SK-N-SH treated with all-trans-retinoic acid at 6 μM for 48 hours (cell line): ENCODE results near the gene MEGF9.

Experiments used
- ATAC-seq: fragments of 200-7000 bp; cut with Tn5 transposase; 3 replicates; pipeline ENCODE4 v1.9.1; 2020; ENCODE audit warnings: mild to moderate bottlenecking, moderate library complexity
- ARNTL ChIP-seq: fragments of 450-650 bp; formaldehyde crosslinking; IDR thresholded peaks from 2 replicates; pipeline ENCODE4 v1.5.0; 2020; ENCODE audit warnings: low read depth, mild to moderate bottlenecking, moderate library complexity, borderline replicate concordance
- BACH2 ChIP-seq: fragments of 250-450 bp; sonication (Bioruptor Pico); IDR thresholded peaks from 2 replicates; pipeline ENCODE4 v1.9.0; 2021; ENCODE audit warnings: mild to moderate bottlenecking, borderline replicate concordance
- CSDC2 ChIP-seq: fragments of 250-450 bp; sonication (Bioruptor Pico); IDR thresholded peaks from 2 replicates; pipeline ENCODE4 v1.5.0; 2020; ENCODE audit warnings: mild to moderate bottlenecking, moderate library complexity
- CSRNP3 ChIP-seq: fragments of 250-450 bp; sonication (Bioruptor Pico); IDR thresholded peaks from 2 replicates; pipeline ENCODE4 v1.5.1; 2021; ENCODE audit warnings: mild to moderate bottlenecking, moderate library complexity
- ESRRG ChIP-seq: fragments of 250-450 bp; sonication (Bioruptor Pico); IDR thresholded peaks from 2 replicates; pipeline ENCODE4 v1.6.1; 2021; ENCODE audit warnings: mild to moderate bottlenecking
- GLIS3 ChIP-seq: fragments of 250-450 bp; sonication (Bioruptor Pico); IDR thresholded peaks from 2 replicates; pipeline ENCODE4 v1.5.0; 2020; ENCODE audit warnings: mild to moderate bottlenecking, moderate library complexity
- OSR1 ChIP-seq: fragments of 250-450 bp; sonication (Bioruptor Pico); IDR thresholded peaks from 2 replicates; pipeline ENCODE4 v1.8.0; 2022; ENCODE audit warnings: moderate library complexity, mild to moderate bottlenecking, inconsistent platforms
- POU6F1 ChIP-seq: fragments of 250-450 bp; sonication (Bioruptor Pico); IDR thresholded peaks from 2 replicates; pipeline ENCODE4 v1.8.0; 2021; ENCODE audit warnings: low read depth, mild to moderate bottlenecking, moderate library complexity, borderline replicate concordance
- PPARA ChIP-seq: fragments of 250-450 bp; sonication (Bioruptor Pico); IDR thresholded peaks from 2 replicates; pipeline ENCODE4 v1.5.0; 2020; ENCODE audit warnings: mild to moderate bottlenecking, borderline replicate concordance
- RARB ChIP-seq: fragments of 250-450 bp; sonication (Bioruptor Pico); IDR thresholded peaks from 2 replicates; pipeline ENCODE4 v1.8.0; 2021; ENCODE audit warnings: mild to moderate bottlenecking, moderate library complexity
- SNAI2 ChIP-seq: fragments of 250-450 bp; sonication (Bioruptor Pico); IDR thresholded peaks from 2 replicates; pipeline ENCODE4 v1.5.0; 2020; ENCODE audit warnings: mild to moderate bottlenecking, moderate library complexity
- TCF4 ChIP-seq: fragments of 250-450 bp; sonication (Bioruptor Pico); IDR thresholded peaks from 2 replicates; pipeline ENCODE4 v1.8.0; 2021; ENCODE audit warnings: mild to moderate bottlenecking, moderate library complexity, borderline replicate concordance
- TOX ChIP-seq: fragments of 250-450 bp; sonication (Bioruptor Pico); IDR thresholded peaks from 2 replicates; pipeline ENCODE4 v1.8.0; 2021; ENCODE audit warnings: mild to moderate bottlenecking, moderate library complexity, borderline replicate concordance
- ZC3H10 ChIP-seq: fragments of 250-450 bp; sonication (Bioruptor Pico); IDR thresholded peaks from 2 replicates; pipeline ENCODE4 v1.5.1; 2021; ENCODE audit warnings: mild to moderate bottlenecking, moderate library complexity
- ZFP3 ChIP-seq: fragments of 250-450 bp; sonication (Bioruptor Pico); IDR thresholded peaks from 2 replicates; pipeline ENCODE4 v1.5.0; 2020; ENCODE audit warnings: mild to moderate bottlenecking, moderate library complexity
- ZFP30 ChIP-seq: fragments of 450-650 bp; formaldehyde crosslinking; IDR thresholded peaks from 2 replicates; pipeline ENCODE4 v1.5.0; 2022; ENCODE audit warnings: mild to moderate bottlenecking, moderate library complexity
- ZNF565 ChIP-seq: fragments of 450-650 bp; formaldehyde crosslinking; conservative IDR thresholded peaks from 2 replicates; pipeline ENCODE4 v1.5.0; 2020; ENCODE audit warnings: low read depth, mild to moderate bottlenecking, moderate library complexity
- ZNF70 ChIP-seq: fragments of 450-650 bp; formaldehyde crosslinking; IDR thresholded peaks from 2 replicates; pipeline ENCODE4 v1.5.0; 2020; ENCODE audit warnings: mild to moderate bottlenecking, moderate library complexity
- ZNF8 ChIP-seq: fragments of 450-650 bp; formaldehyde crosslinking; IDR thresholded peaks from 2 replicates; pipeline ENCODE4 v1.5.0; 2020; ENCODE audit warnings: mild to moderate bottlenecking, moderate library complexity
- TF ChIP-seq, protein P1 (sequence below): fragments of 250-450 bp; sonication (Bioruptor Pico); IDR thresholded peaks from 2 replicates; pipeline ENCODE4 v1.5.1; 2020; ENCODE audit warnings: low read depth, mild to moderate bottlenecking, moderate library complexity

MEGF9 gene

GRCh38 chr9:120729791-120730241, 15.5 kb upstream of the MEGF9 start:
- no peak for ATAC-seq
- no peak for TF ChIP-seq ESRRG (CRISPR knock-in tag)

- no peak for TF ChIP-seq ZNF8 (CRISPR knock-in tag)
- TF ChIP-seq ZFP30 = no peak
- TF ChIP-seq RARB (CRISPR knock-in tag) = no peak
- ATAC-seq = no peak
Observed at GRCh38 chr9:120726484-120726883, 12.2 kb upstream of the MEGF9 start.

DNA sequence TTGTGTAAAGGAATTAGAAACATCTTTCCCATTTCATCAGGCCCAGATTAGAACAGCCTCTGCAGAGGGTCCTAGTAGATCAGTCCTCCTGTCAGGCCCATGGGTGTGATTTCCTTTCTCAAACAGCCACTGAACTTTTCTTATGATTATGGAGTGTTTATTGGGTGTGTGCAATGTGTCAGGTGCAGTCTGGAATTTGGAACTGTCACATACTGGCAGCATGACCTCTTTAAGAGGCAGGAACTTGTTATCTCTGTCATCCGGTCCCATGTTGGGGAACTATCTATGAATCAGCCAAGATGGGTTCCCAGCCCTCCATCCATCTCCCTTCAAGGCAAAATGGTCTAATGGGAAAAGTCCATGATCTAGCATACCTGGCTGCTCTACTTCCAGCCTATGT, 11.6 kb upstream of the MEGF9 start:
- ATAC-seq = no peak
- no peak for TF ChIP-seq ZFP30
- no peak for TF ChIP-seq CSRNP3 (CRISPR knock-in tag)
- TF ChIP-seq TCF4 (CRISPR knock-in tag) = no peak
- TF ChIP-seq ZC3H10 (CRISPR knock-in tag) = no peak
- no peak for TF ChIP-seq GLIS3 (CRISPR knock-in tag)
- TF ChIP-seq OSR1 (CRISPR knock-in tag) = no peak
- no peak for TF ChIP-seq ZFP3 (CRISPR knock-in tag)
- no peak for TF ChIP-seq ZNF565
- TF ChIP-seq BACH2 (CRISPR knock-in tag) = no peak
- TF ChIP-seq PPARA (CRISPR knock-in tag) = no peak
- TF ChIP-seq, protein P1, sequence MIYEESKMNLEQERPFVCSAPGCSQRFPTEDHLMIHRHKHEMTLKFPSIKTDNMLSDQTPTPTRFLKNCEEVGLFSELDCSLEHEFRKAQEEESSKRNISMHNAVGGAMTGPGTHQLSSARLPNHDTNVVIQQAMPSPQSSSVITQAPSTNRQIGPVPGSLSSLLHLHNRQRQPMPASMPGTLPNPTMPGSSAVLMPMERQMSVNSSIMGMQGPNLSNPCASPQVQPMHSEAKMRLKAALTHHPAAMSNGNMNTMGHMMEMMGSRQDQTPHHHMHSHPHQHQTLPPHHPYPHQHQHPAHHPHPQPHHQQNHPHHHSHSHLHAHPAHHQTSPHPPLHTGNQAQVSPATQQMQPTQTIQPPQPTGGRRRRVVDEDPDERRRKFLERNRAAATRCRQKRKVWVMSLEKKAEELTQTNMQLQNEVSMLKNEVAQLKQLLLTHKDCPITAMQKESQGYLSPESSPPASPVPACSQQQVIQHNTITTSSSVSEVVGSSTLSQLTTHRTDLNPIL (CRISPR knock-in tag) = no peak

DNA sequence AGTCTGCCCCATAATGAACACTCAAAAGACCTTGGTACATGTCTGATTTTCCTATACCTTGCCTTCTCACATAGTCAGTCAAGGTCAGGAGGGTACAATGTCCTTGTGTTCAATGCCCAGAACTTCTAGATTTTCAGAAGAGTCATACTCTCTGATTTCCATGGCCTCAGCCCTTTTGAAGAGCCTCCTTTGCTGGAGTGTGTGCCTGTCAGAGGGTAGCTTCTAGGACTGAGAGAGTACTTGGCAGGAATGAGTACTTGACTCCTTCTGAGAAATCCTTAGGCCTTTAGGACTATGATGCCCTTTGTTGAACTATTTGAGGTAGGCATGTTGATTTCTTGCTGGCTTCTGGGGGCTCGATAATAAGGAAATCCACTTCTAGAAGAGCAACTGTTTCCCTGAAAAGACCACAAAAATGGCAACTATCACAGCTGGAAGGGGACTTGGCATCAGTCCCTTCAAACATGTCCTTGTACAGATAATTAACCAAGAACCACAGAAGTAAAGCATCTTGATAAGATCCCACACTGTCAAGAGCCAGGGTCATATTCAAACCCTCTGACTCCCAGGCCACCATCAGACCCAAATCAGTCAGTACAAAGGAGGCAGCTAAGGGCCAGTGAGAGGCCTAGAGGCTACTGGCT, 10.6 kb upstream of the MEGF9 start:
- TF ChIP-seq POU6F1 (no peak), CSDC2 (CRISPR knock-in tag) (no peak), GLIS3 (CRISPR knock-in tag) (no peak), ZFP3 (CRISPR knock-in tag) (no peak), ZNF8 (CRISPR knock-in tag) (no peak), PPARA (CRISPR knock-in tag) (no peak), RARB (CRISPR knock-in tag) (no peak), ARNTL (no peak), ZFP30 (no peak), CSRNP3 (CRISPR knock-in tag) (no peak), TOX (CRISPR knock-in tag) (no peak)
- ATAC-seq = no peak

DNA sequence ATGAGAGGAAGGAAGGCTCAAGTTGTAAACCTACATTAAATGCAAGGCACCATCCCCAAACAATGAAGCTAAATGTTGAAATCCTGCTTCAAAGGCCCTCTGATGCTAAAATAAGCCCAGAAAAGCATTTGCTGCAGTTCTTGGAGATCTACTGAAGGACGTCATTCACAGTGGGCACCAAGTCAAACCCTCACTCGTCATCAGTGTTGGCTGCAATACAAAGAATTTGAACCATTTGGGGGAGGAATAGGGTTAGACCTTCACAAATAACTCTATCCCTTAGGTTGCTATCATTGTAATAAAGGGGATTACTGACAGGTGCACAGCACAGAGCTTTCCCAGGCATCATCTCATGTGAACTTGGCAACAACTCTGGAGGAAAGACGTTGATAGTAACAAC, 9.3 kb upstream of the MEGF9 start:
- ATAC-seq = no peak
- no peak for TF ChIP-seq ZNF70
- TF ChIP-seq ARNTL = no peak
- TF ChIP-seq ZFP30 = no peak
- TF ChIP-seq, protein P1 (CRISPR knock-in tag) = no peak
- TF ChIP-seq SNAI2 (CRISPR knock-in tag) = no peak
- TF ChIP-seq TCF4 (CRISPR knock-in tag) = no peak
- TF ChIP-seq PPARA (CRISPR knock-in tag) = no peak
- no peak for TF ChIP-seq BACH2 (CRISPR knock-in tag)
- no peak for TF ChIP-seq ZFP3 (CRISPR knock-in tag)
- TF ChIP-seq ZNF8 (CRISPR knock-in tag) = no peak
- TF ChIP-seq CSRNP3 (CRISPR knock-in tag) = no peak
- no peak for TF ChIP-seq ZNF565
- no peak for TF ChIP-seq ESRRG (CRISPR knock-in tag)
- no peak for TF ChIP-seq ZC3H10 (CRISPR knock-in tag)
